Upper lobe of left lung (tissue), 6 donors: ENCODE data around the gene B3GALT6. TPM values are rescaled to one million over a fixed set of nuclear protein-coding genes. Genes with fewer than 3 reads are reported as not detected.

Experiments
- ATAC-seq, 2 donors: fragments of 200-7000 bp; cut with Tn5 transposase; one replicate each; pipeline ENCODE4 v1.9.1; 2022; ENCODE audit warnings: mild to moderate bottlenecking in 2 of 2, moderate library complexity in 2 of 2; ENCODE audit not compliant: low FRiP score in 2 of 2
- DNase-seq, 2 donors: peaks; one replicate each; pipeline ENCODE4 v3.0.0-alpha.2; 2019 to 2020
- H3K27ac ChIP-seq, 4 donors: fragments of 200-600 bp; sonication (generic); one replicate each; pipeline ENCODE4 v1.5.1; 2016 to 2019
- H3K27me3 ChIP-seq, 4 donors: fragments of 200-600 bp; sonication (generic); one replicate each; pipeline ENCODE4 v1.5.1; 2017 to 2019
- H3K36me3 ChIP-seq, 4 donors: fragments of 200-600 bp; sonication (generic); one replicate each; pipeline ENCODE4 v1.5.1; 2016 to 2019
- H3K4me1 ChIP-seq, 4 donors: fragments of 200-600 bp; sonication (generic); one replicate each; pipeline ENCODE4 v1.5.1; 2018 to 2019
- H3K4me3 ChIP-seq, 4 donors: fragments of 200-600 bp; sonication (generic); one replicate each; pipeline ENCODE4 v1.5.1; 2017 to 2019; ENCODE audit warnings: mild to moderate bottlenecking in 2 of 4, moderate library complexity in 1 of 4
- H3K9me3 ChIP-seq, 4 donors: fragments of 200-600 bp; sonication (generic); one replicate each; pipeline ENCODE4 v1.5.1; 2018 to 2019
- CTCF ChIP-seq, 6 experiments: fragments of 450-650 bp in 4 of 6; fragments of 200-600 bp in 2 of 6; sonication (generic) in 2 of 6; IDR thresholded peaks; one replicate each; pipeline ENCODE4 v1.5.1; 2016 to 2019; ENCODE audit warnings: antibody characterized with exemption in 6 of 6
- EP300 ChIP-seq, 4 donors: sonication (generic); formaldehyde crosslinking; IDR thresholded peaks; one replicate each; pipeline ENCODE4 v1.5.1; 2017; ENCODE audit warnings: antibody characterized with exemption in 4 of 4, control low read depth in 2 of 4
- POLR2A ChIP-seq, 4 donors: fragments of 450-650 bp; IDR thresholded peaks; one replicate each; pipeline ENCODE4 v1.5.1; 2016 to 2017; ENCODE audit warnings: antibody characterized with exemption in 4 of 4, mild to moderate bottlenecking in 2 of 4
- POLR2AphosphoS5 ChIP-seq, 2 donors: sonication (generic); formaldehyde crosslinking; IDR thresholded peaks; one replicate each; pipeline ENCODE4 v1.5.1; 2017; ENCODE audit warnings: antibody characterized with exemption in 2 of 2
- WGBS, 2 donors: methylation state at CpG; one replicate each; pipeline ENCODE4 v1.1.5; 2017 to 2018; 5-methylcytosine and 5-hydroxymethylcytosine counted together
- total RNA-seq, 6 donors: library from RNA; depleted of rRNA in 4 of 6; stranded (reverse); fragments of >200 nt in 4 of 6; gene quantifications; one replicate each; pipeline versions ENCODE4 v1.1.0 to v1.2.1, GENCODE V29; 2016 to 2021
- donor health status: DM: no; HTN: no; CAD: no; lungs with moderate emphysema.
- donor health status: DM: no; HTN: yes; CAD: no; lungs with severe emphysema.

The B3GALT6 gene
- total RNA-seq, 6 donors from 2014 or later = 15.2 to 31.3 (median 19.9) TPM

GRCh38 chr1:1268284-1268682, 36.2 kb downstream of the B3GALT6 start:
- Histone ChIP-seq H3K4me1 (peaks cover 30 to 38% (median 31%) of the 10 kb centered on the region in 4 donors), H3K36me3 (peaks cover 6 to 54% (median 27%) of the 10 kb centered on the region in 4 donors), H3K9me3 (no peaks in the 10 kb centered on the region), H3K27ac (no peak overlapping the region), H3K4me3 (no peak overlapping the region), H3K27me3 (no peaks in the 10 kb centered on the region)
- DNase-seq (no peak), ATAC-seq (no peak)
- TF ChIP-seq EP300 (IDR thresholded peaks at IDR 0.05) = no peak
- TF ChIP-seq CTCF (IDR thresholded peaks at IDR 0.05) = no peak
- TF ChIP-seq POLR2A (IDR thresholded peaks at IDR 0.05) = no peak
- no peak for TF ChIP-seq POLR2AphosphoS5 (IDR thresholded peaks at IDR 0.05)
- WGBS, 2 donors = 97 to 99% methylated on average over 10 to 13 of the region's 13 CpGs

GRCh38 chr1:1270813-1271212, 38.8 kb downstream of the B3GALT6 start:
- TF ChIP-seq POLR2AphosphoS5 (IDR thresholded peaks at IDR 0.05) = no peak
- Histone ChIP-seq H3K4me1 (peaks cover 37 to 51% (median 38%) of the 10 kb centered on the region in 4 donors), H3K27ac (no peak overlapping the region), H3K9me3 (no peaks in the 10 kb centered on the region), H3K4me3 (peak overlapping the region in 1 of 4 donors; percentile 25), H3K36me3 (peaks cover 3 to 30% (median 8%) of the 10 kb centered on the region in 4 donors), H3K27me3 (no peaks in the 10 kb centered on the region)
- WGBS, 2 donors = 71 to 84% methylated on average over 6 to 7 of the region's 7 CpGs
- no peak for DNase-seq
- ATAC-seq = no peak

- peak overlapping the region; percentile 83 to 91 (median 87) for H3K27ac ChIP-seq
- peak overlapping the region; percentile 73 to 94 (median 83) for H3K4me3 ChIP-seq
- H3K4me1 ChIP-seq = peaks cover 37 to 51% (median 38%) of the 10 kb centered on the region in 4 donors
- WGBS, 2 donors = 36 to 58% methylated on average over 12 to 43 of the region's 43 CpGs
- no peaks in the 10 kb centered on the region for H3K27me3 ChIP-seq
- no peaks in the 10 kb centered on the region for H3K9me3 ChIP-seq
- DNase-seq (peak; percentile 60 to 82), ATAC-seq (peak in 1 of 2 donors; percentile 44)
- peaks cover under 1 to 13% (median 2%) of the 10 kb centered on the region in 4 donors for H3K36me3 ChIP-seq
- TF ChIP-seq POLR2A (IDR thresholded peaks at IDR 0.05) (peak in 2 of 4 donors; percentile 12 to 31), EP300 (IDR thresholded peaks at IDR 0.05) (no peak), POLR2AphosphoS5 (IDR thresholded peaks at IDR 0.05) (no peak)
These were observed 40.5 kb downstream of the B3GALT6 start for GRCh38 chr1:1272341-1273208.

- peak in 1 of 6 experiments; percentile 5 for TF ChIP-seq CTCF (IDR thresholded peaks at IDR 0.05)
- no peak for TF ChIP-seq POLR2A (IDR thresholded peaks at IDR 0.05)
- TF ChIP-seq EP300 (IDR thresholded peaks at IDR 0.05) = no peak
- TF ChIP-seq POLR2AphosphoS5 (IDR thresholded peaks at IDR 0.05) = no peak
- Histone ChIP-seq H3K9me3 (no peaks in the 10 kb centered on the region), H3K4me1 (peaks cover 37 to 51% (median 38%) of the 10 kb centered on the region in 4 donors), H3K4me3 (peak overlapping the region; percentile 73 to 94 (median 83)), H3K27ac (peak overlapping the region; percentile 83 to 91 (median 87)), H3K27me3 (no peaks in the 10 kb centered on the region), H3K36me3 (peaks cover 0 to 7% (median 0%) of the 10 kb centered on the region in 4 donors)
- no peak for ATAC-seq
- no peak for DNase-seq
- 2% methylated on average over 14 of the region's 31 CpGs; no CpG with 5 or more reads in 1 of the 2 donors for WGBS, 2 donors
These were observed 41.1 kb downstream of the B3GALT6 start for GRCh38 chr1:1273209-1273511.

GRCh38 chr1:1273512-1274298, 41.7 kb downstream of the B3GALT6 start, which contains the start of gene UBE2J2:
UBE2J2 (minus strand) TSS chr1:1273854; CDS start chr1:1267992, 5,862 bp downstream.
- H3K27ac ChIP-seq = peak within 1 kb of the TSS; percentile 83 to 91 (median 87)
- H3K4me1 ChIP-seq = peaks cover 37 to 51% (median 38%) of the 10 kb centered on the region in 4 donors
- H3K27me3 ChIP-seq = no peaks in the 10 kb centered on the region
- H3K4me3 ChIP-seq = peak within 1 kb of the TSS; percentile 81 to 99 (median 90)
- no peaks in the 10 kb centered on the region for H3K9me3 ChIP-seq
- DNase-seq (peak; percentile 96 to 97), ATAC-seq (peak; percentile 95 to 98)
- WGBS, 2 donors = 2% methylated on average over 40 of the region's 105 CpGs; no CpG with 5 or more reads in 1 of the 2 donors
- peak; percentile 82 to 87 for TF ChIP-seq POLR2AphosphoS5 (IDR thresholded peaks at IDR 0.05)
- peak in 2 of 4 donors; percentile 33 to 84 for TF ChIP-seq POLR2A (IDR thresholded peaks at IDR 0.05)
- TF ChIP-seq EP300 (IDR thresholded peaks at IDR 0.05) = no peak
- TF ChIP-seq CTCF (IDR thresholded peaks at IDR 0.05) = peak in 1 of 6 experiments; percentile 8
- H3K36me3 ChIP-seq = peaks cover 0 to 2% (median 0%) of the 10 kb centered on the region in 4 donors
